ENCODE results near the gene IMPA2.

Gene IMPA2

DNA sequence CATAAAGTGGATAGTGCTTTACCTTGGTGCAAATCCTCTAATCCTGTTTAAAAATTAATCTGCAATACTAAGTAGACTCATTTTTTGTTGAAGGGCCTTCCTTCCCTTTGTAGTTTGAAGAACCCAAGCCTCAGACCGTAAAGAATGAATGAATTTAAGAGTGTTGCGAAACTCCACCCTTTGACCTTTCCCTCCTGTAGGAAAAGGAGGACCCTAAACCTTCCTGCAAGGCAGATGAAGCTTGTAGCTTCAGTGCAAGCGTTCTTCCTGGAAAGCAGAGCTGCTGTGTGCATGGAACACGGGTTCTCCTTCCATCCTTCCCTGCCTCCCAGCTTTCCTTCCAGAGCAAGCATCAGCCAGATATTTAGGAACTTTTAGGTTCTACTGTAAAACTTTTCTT, 1.7 kb downstream of the IMPA2 start:
- no peak for ATAC-seq (ENCODE audit: insufficient read depth, low read depth)
- Histone ChIP-seq H3K9me3 (ENCODE audit: insufficient read depth, low read length, severe bottlenecking) (no peaks in the 10 kb centered on the region), H3K79me2 (ENCODE audit: insufficient read depth, low read length) (no peaks in the 10 kb centered on the region), H4K20me1 (ENCODE audit: insufficient read depth, low read length) (no peaks in the 10 kb centered on the region), H3K36me3 (ENCODE audit: insufficient read depth, low read length) (no peaks in the 10 kb centered on the region), H3K4me3 (ENCODE audit: low read depth in 1 of 2, low read length in 2 of 2) (no peak overlapping the region), H3K4me1 (ENCODE audit: insufficient read depth, low read length) (peaks cover 17% of the 10 kb centered on the region), H3K27me3 (ENCODE audit: insufficient read depth, low read length, poor library complexity) (peaks cover 18% of the 10 kb centered on the region), H2AFZ (ENCODE audit: low read depth, low read length) (no peak overlapping the region), H3K4me2 (ENCODE audit: insufficient read depth, low read length) (peak overlapping the region; percentile 96; the same call in 1 of the 2 replicates), H3K27ac (ENCODE audit: low read length) (no peak overlapping the region), H3K9ac (ENCODE audit: low read depth, low read length) (no peak overlapping the region)
- no peak for TF ChIP-seq EZH2 (IDR thresholded peaks at IDR 0.05; ENCODE audit: borderline replicate concordance, low read depth, low read length, severe bottlenecking)
- TF ChIP-seq, protein P1, sequence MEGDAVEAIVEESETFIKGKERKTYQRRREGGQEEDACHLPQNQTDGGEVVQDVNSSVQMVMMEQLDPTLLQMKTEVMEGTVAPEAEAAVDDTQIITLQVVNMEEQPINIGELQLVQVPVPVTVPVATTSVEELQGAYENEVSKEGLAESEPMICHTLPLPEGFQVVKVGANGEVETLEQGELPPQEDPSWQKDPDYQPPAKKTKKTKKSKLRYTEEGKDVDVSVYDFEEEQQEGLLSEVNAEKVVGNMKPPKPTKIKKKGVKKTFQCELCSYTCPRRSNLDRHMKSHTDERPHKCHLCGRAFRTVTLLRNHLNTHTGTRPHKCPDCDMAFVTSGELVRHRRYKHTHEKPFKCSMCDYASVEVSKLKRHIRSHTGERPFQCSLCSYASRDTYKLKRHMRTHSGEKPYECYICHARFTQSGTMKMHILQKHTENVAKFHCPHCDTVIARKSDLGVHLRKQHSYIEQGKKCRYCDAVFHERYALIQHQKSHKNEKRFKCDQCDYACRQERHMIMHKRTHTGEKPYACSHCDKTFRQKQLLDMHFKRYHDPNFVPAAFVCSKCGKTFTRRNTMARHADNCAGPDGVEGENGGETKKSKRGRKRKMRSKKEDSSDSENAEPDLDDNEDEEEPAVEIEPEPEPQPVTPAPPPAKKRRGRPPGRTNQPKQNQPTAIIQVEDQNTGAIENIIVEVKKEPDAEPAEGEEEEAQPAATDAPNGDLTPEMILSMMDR (IDR thresholded peaks at IDR 0.05; ENCODE audit: borderline replicate concordance, extremely low read depth, low read length, poor library complexity, severe bottlenecking), result no peak
- no peak for DNase-seq

DNA sequence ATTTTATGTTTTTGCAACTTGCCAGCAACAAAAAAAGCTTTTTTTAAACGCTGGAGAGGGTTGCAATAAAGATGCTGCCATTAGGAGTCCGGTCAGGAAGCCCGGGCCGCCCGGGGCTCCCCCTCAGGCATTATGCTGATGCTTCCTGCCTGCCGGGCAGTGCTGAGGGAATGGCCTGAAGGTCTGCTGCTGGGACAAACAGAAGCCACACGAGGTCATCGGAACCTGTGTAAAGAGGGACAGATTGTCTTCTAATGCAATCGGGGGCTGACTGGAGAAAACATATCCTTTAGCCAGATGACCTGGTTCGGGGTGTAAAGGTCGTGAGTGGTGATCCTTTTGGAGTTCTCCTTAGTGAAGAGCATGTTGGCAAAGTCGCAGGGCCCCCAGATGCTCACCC, 2.3 kb downstream of the IMPA2 start:
- no peak overlapping the region for H3K4me2 ChIP-seq (ENCODE audit: insufficient read depth, low read length)

DNA sequence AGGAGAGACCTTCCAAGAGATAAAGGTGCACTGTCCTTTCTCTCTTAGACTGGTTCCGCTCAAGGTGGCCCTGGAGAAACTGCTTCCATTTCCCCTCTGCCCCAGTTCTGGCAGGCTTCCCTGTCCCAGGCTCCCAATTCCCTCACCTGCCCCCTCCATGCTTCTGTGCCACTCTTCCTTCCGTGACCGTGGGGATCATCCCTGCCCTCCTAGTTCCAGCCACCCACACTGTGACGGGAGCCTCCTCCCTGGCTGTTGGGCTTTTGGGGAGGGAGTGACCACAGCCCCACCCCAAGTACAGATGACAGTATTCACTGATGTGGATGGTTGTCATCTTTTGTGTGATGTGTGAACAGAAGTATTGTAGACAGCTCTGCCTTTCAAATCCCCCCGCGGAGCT, 2.8 kb downstream of the IMPA2 start:
- no peak overlapping the region for H2AFZ ChIP-seq (ENCODE audit: low read depth, low read length)
- H3K9me3 ChIP-seq (ENCODE audit: insufficient read depth, low read length, severe bottlenecking), result no peaks in the 10 kb centered on the region
- no peak overlapping the region for H3K4me2 ChIP-seq (ENCODE audit: insufficient read depth, low read length)

More for the DNA sequence above, 2.3 kb downstream of the IMPA2 start:
- Histone ChIP-seq H2AFZ (ENCODE audit: low read depth, low read length) (no peak overlapping the region), H3K4me1 (ENCODE audit: insufficient read depth, low read length) (peaks cover 17% of the 10 kb centered on the region), H3K4me3 (ENCODE audit: low read depth in 1 of 2, low read length in 2 of 2) (no peak overlapping the region), H3K36me3 (ENCODE audit: insufficient read depth, low read length) (no peaks in the 10 kb centered on the region), H3K9ac (ENCODE audit: low read depth, low read length) (no peak overlapping the region), H3K79me2 (ENCODE audit: insufficient read depth, low read length) (no peaks in the 10 kb centered on the region), H3K27ac (ENCODE audit: low read length) (no peak overlapping the region), H3K9me3 (ENCODE audit: insufficient read depth, low read length, severe bottlenecking) (no peaks in the 10 kb centered on the region), H4K20me1 (ENCODE audit: insufficient read depth, low read length) (no peaks in the 10 kb centered on the region), H3K27me3 (ENCODE audit: insufficient read depth, low read length, poor library complexity) (peaks cover 18% of the 10 kb centered on the region)
- TF ChIP-seq, protein P1 (IDR thresholded peaks at IDR 0.05; ENCODE audit: borderline replicate concordance, extremely low read depth, low read length, poor library complexity, severe bottlenecking), result no peak
- TF ChIP-seq EZH2 (IDR thresholded peaks at IDR 0.05; ENCODE audit: borderline replicate concordance, low read depth, low read length, severe bottlenecking), result no peak
- no peak for DNase-seq
- ATAC-seq (ENCODE audit: insufficient read depth, low read depth), result no peak

More for the DNA sequence above, 2.8 kb downstream of the IMPA2 start:
- Histone ChIP-seq H3K4me1 (ENCODE audit: insufficient read depth, low read length) (peaks cover 17% of the 10 kb centered on the region), H3K36me3 (ENCODE audit: insufficient read depth, low read length) (no peaks in the 10 kb centered on the region), H3K9ac (ENCODE audit: low read depth, low read length) (no peak overlapping the region), H3K4me3 (ENCODE audit: low read depth in 1 of 2, low read length in 2 of 2) (no peak overlapping the region), H3K79me2 (ENCODE audit: insufficient read depth, low read length) (no peaks in the 10 kb centered on the region), H3K27me3 (ENCODE audit: insufficient read depth, low read length, poor library complexity) (peaks cover 18% of the 10 kb centered on the region), H3K27ac (ENCODE audit: low read length) (no peak overlapping the region), H4K20me1 (ENCODE audit: insufficient read depth, low read length) (no peaks in the 10 kb centered on the region)
- no peak for ATAC-seq (ENCODE audit: insufficient read depth, low read depth)
- DNase-seq, result no peak
- TF ChIP-seq EZH2 (IDR thresholded peaks at IDR 0.05; ENCODE audit: borderline replicate concordance, low read depth, low read length, severe bottlenecking), result no peak
- TF ChIP-seq, protein P1 (IDR thresholded peaks at IDR 0.05; ENCODE audit: borderline replicate concordance, extremely low read depth, low read length, poor library complexity, severe bottlenecking), result no peak

Data from DND-41 (cell line).